Coronary artery (tissue), 2 donors: Measurements from ENCODE around the gene LZIC.

ENCODE experiments used
- DNase-seq: peaks from one replicate; pipeline ENCODE4 v3.0.0-alpha.2; 2017; ENCODE audit warnings: low spot score
- H3K27ac ChIP-seq, 2 donors: fragments of 200-600 bp; sonication (generic); one replicate each; pipeline ENCODE4 v1.5.1; 2016 to 2019
- H3K4me3 ChIP-seq: fragments of 200-600 bp; sonication (generic); 2 replicates; pipeline ENCODE4 v1.5.1; 2016; ENCODE audit warnings: mild to moderate bottlenecking, moderate library complexity
- TF ChIP-seq, protein P1 (sequence below): fragments of 200-600 bp; sonication (generic); IDR thresholded peaks from one replicate; pipeline ENCODE4 v1.5.1; 2019; ENCODE audit warnings: antibody characterized with exemption

LZIC gene

DNA sequence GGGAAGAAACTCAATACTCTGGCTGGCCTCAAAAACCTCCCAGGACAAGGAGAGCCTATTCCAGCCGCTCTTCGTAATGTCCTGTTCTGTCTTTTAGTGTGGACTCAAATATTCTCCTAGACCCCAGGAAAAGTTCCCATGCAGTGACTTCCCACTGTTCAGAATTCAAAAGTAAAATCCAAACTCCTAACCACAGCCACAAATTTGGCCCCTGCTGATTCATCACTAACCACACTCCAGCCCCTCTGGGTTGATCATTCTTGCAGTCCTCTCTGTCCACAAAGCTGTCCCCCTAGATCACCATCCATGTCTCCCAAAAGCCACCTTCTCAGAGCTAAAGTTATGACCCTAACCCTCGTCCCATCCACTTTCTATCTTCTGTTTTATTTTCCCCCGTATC lies 38.2 kb downstream of the LZIC start:
- H3K27ac ChIP-seq = no peak overlapping the region
- TF ChIP-seq, protein P1, sequence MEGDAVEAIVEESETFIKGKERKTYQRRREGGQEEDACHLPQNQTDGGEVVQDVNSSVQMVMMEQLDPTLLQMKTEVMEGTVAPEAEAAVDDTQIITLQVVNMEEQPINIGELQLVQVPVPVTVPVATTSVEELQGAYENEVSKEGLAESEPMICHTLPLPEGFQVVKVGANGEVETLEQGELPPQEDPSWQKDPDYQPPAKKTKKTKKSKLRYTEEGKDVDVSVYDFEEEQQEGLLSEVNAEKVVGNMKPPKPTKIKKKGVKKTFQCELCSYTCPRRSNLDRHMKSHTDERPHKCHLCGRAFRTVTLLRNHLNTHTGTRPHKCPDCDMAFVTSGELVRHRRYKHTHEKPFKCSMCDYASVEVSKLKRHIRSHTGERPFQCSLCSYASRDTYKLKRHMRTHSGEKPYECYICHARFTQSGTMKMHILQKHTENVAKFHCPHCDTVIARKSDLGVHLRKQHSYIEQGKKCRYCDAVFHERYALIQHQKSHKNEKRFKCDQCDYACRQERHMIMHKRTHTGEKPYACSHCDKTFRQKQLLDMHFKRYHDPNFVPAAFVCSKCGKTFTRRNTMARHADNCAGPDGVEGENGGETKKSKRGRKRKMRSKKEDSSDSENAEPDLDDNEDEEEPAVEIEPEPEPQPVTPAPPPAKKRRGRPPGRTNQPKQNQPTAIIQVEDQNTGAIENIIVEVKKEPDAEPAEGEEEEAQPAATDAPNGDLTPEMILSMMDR = no peak
- no peak for DNase-seq
- H3K4me3 ChIP-seq = no peak overlapping the region

DNA sequence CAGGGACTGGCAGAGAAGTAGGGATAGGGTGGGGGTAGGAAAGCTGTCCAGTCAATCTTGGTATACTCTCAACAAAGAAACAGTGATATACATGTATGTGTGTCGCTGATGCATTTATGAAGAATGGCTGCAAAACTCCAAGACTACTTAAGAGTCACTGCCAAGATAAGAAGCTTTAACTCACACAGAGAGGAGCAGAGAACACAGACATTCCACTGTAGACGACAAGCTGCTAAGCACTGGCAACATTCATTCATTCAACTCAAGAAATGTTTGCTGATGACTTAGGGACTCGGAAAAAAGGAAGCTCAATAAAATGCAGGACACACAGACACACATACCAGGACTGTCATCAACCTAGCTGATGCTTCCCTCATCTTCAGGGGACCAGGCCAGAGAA lies 38.6 kb downstream of the LZIC start:
- Histone ChIP-seq H3K27ac (no peak overlapping the region), H3K4me3 (no peak overlapping the region)
- TF ChIP-seq, protein P1 = no peak
- no peak for DNase-seq

DNA sequence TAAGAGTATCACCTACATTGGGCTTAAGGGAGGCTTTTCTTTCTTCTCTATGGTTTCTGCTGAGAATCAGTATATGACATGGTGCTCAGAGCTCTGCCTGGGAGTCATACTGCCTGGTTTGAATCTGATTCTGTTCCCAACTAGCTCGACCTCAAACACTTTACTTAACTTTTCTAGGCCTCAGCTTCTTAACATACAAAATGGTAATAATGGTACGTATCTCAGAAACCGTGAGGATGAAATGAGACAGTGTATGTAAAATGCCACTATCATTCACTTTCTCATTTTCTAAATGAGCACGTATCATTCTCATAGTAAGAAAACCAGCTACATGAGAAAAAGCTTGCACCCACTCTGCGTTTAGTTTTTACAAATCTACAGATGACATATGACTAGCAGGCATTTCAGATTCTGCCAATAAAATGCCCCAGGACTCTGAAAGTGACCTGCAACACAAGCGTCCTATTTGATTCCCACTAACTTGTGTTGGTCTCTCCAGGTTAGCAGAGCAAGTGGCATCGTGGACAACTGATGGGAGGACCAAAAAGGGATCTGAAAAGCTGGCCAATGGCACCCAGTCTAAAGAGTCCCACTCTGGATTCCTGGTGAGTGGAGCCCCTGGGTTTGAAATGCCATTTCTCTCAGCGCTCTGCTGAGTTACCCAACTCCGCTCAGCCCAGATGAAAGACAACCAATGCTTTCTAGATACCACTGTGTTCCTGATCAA lies 39.2 kb downstream of the LZIC start:
- H3K27ac ChIP-seq = no peak overlapping the region

DNA sequence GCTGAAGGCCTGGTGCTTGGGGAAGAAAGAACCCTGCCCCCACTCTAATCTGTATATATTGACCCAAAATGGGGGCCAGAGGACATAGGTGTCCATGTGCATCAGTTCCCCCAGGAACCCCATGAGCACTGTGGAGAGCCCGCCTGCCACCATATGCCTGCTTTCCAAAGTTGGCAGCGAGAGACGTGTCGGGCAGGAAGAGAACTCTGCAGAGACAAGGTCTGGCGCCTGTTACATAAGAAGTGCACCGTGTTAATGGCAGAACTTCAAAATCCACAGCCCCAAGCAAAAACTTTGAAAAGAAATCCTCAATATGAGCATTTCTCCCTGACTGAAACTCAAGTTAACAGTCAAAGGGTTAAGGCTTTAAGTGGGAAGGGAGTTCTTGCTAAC lies 41.1 kb downstream of the LZIC start:
- Histone ChIP-seq H3K27ac (no peak overlapping the region), H3K4me3 (no peak overlapping the region)
- TF ChIP-seq, protein P1 = no peak
- DNase-seq = no peak

More for the DNA sequence above, 39.2 kb downstream of the LZIC start:
- DNase-seq = no peak
- TF ChIP-seq, protein P1 = no peak
- no peak overlapping the region for H3K4me3 ChIP-seq

DNA sequence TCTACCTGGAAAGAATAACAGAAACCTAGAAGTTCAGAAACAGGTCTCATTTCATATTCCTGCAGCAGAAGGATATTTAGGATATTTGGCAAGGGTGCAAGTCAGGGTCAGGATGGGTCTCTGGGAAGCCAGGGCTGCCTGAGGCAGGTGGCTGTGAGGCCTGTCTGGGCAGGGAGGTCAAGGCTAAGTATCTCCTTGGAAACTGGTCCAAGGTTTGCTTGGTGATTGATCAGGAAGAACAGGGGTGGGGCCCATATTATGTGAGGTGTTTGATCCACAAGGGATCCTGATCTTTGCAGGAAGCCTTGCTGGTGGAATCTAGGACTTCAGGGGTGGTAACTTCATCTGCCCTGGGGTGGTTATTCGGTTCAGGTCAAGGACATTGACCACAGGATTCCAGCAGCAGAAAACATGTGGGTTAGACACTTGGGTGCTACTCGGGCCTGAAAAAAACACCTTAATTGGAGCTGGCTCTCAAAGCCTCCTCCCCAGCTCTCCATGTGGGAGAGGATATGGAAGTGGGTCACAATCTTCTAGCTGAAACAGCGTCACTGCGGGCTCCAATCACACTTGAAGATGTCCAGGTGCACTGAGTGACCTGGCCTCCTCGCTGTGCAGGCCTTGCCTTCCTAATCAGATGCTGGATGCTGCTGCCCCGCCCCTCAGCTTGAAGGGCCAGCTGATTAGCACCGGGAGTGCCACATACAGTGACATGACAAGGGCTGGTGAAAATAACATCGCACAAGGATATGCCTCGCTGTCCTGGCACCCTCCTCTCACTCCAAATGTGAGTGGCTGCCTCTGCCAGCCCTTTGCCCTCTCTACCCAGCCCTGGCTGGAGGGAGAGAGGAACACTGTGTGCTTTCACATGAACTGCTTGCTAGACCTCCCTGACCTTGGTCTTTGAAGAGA lies 41.8 kb downstream of the LZIC start:
- TF ChIP-seq, protein P1 = no peak
- no peak overlapping the region for H3K4me3 ChIP-seq
- peak overlapping the region; percentile 33 to 84 for H3K27ac ChIP-seq
- no peak for DNase-seq

DNA sequence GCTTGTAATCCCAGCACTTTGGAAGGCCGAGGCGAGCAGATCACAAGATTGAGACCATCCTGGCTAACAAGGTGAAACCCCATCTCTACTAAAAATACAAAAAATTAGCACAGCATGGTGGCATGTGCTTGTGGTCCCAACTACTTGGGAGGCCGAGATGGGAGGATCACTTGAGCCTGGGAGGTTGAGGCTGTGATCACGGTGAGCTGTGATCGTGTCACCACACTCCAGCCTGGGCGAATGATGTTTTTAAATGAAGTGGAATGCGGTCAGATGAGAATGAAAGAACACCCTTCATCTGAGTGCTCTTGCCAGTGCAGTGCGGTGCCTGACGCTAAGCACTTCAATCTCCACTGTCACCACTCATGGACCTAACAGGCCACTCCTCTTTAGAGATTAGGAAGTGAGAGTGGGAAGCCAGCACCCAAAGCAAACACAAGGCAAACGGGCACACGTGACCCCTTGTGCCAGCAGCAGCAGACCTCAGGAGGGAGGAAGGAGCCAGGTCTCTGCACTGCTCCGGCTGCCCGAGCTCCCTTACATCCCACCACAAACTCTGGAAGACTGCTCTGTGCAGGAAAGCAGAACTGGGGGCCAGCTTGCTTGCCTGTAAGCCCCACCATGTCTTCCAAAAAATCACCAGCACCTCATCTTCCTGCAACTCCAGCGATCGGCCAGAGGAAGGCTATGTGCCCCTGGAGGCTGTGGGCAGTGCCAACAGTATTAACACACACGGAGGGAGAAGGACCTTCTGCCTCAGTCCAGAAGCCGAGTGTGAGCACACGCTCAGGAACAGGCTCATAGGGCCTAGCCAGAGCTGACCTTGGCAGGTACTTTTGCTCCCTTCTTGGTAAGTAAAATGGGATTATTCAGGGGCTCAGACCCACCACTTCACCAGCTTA lies 42.8 kb downstream of the LZIC start:
- Histone ChIP-seq H3K4me3 (peak overlapping the region; percentile 58), H3K27ac (peak overlapping the region; percentile 33 to 84)
- DNase-seq = no peak
- TF ChIP-seq, protein P1 = no peak
